ENCODE data around the gene ABLIM3.

DNA sequence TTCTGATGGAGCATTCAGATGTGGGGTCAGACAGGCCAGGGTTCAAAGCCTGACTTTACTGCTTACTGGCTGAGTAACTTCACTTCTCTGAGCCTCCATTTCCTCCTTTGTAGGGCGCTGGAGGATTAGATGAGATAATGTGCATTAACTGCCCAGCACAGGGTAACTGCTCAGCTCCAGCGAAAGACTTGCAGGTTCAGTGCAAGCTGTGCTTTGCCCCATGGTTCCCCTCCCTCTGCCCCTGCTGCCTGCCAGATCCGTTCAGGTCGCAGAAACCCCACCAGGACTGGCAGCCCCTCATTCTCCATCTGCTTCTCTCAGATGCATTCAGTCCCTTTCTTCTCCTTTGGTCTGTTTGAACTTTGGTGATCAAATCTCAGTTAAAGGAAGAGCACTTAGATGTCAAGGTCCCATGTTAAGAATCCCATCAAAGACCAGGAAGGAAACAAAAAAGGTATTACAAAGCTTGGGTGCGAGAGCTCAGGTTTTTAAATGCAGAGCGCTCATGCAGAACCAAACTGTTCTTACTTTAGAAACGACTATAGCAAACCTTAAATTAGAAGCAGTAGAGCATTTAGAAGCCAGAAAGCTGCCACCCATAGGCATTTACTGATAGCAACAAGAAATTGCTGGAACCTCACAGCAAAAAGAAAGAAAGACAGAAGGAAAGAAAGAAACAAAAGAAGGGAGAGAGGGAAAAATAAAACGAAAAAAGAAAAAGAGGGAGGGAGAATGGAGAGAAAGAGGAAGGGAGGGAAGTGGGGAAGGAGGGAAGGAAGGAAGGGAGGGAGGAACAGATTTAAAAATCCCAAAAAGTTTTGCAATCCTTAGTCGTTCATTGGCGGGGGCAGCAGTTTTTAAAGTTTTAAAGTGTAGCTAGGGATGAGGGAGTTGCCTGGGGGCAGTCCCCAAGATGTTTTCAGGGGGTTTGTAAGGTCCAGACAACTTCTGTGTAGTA, 153.9 kb downstream of the ABLIM3 start:
- TF ChIP-seq, protein P1, sequence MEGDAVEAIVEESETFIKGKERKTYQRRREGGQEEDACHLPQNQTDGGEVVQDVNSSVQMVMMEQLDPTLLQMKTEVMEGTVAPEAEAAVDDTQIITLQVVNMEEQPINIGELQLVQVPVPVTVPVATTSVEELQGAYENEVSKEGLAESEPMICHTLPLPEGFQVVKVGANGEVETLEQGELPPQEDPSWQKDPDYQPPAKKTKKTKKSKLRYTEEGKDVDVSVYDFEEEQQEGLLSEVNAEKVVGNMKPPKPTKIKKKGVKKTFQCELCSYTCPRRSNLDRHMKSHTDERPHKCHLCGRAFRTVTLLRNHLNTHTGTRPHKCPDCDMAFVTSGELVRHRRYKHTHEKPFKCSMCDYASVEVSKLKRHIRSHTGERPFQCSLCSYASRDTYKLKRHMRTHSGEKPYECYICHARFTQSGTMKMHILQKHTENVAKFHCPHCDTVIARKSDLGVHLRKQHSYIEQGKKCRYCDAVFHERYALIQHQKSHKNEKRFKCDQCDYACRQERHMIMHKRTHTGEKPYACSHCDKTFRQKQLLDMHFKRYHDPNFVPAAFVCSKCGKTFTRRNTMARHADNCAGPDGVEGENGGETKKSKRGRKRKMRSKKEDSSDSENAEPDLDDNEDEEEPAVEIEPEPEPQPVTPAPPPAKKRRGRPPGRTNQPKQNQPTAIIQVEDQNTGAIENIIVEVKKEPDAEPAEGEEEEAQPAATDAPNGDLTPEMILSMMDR (IDR thresholded peaks at IDR 0.05), result no peak
- TF ChIP-seq POLR2A (IDR thresholded peaks at IDR 0.05), result no peak

Measured in Peyer's patch (tissue), 4 donors.